BLaER1 treated with 17β-estradiol and CSF1 and Interleukin-3, amounts not matched to agents 10 nM and 100 nM (cell line): ENCODE data around the gene FEN1.
A peak's percentile ranks its signal among the peaks of the same experiment; 100 is the strongest.

Experiments
- H3K27ac ChIP-seq, 11 experiments: shearing (Covaris generic); formaldehyde crosslinking; 2 replicates each; pipeline ENCODE4 v1.8.1; 2022
- H3K27me3 ChIP-seq, 11 experiments: shearing (Covaris generic); formaldehyde crosslinking; 2 replicates each; pipeline ENCODE4 v1.8.1; 2022
- H3K36me3 ChIP-seq, 11 experiments: shearing (Covaris generic); formaldehyde crosslinking; 2 replicates each; pipeline ENCODE4 v1.8.1; 2022
- H3K4me1 ChIP-seq, 10 experiments: shearing (Covaris generic); formaldehyde crosslinking; 2 replicates each; pipeline ENCODE4 v1.8.1; 2022
- H3K4me2 ChIP-seq, 11 experiments: shearing (Covaris generic); formaldehyde crosslinking; 2 replicates each; pipeline ENCODE4 v1.8.1; 2022
- H3K4me3 ChIP-seq, 10 experiments: shearing (Covaris generic); formaldehyde crosslinking; 2 replicates each; pipeline ENCODE4 v1.8.1; 2022
- H3K9ac ChIP-seq, 11 experiments: shearing (Covaris generic); formaldehyde crosslinking; 2 replicates each; pipeline ENCODE4 v1.8.1; 2022
- H3K9me3 ChIP-seq, 11 experiments: shearing (Covaris generic); formaldehyde crosslinking; replicated peaks in 1 of 11; 2 replicates each; pipeline ENCODE4 v1.8.1; 2022
- H4K20me1 ChIP-seq, 11 experiments: shearing (Covaris generic); formaldehyde crosslinking; 2 replicates each; pipeline ENCODE4 v1.8.1; 2022
- Cebpa-rat ChIP-seq, 11 experiments: shearing (Covaris generic); IDR thresholded peaks; 2 replicates each; pipeline ENCODE4 v1.8.1; 2022

The FEN1 gene

DNA sequence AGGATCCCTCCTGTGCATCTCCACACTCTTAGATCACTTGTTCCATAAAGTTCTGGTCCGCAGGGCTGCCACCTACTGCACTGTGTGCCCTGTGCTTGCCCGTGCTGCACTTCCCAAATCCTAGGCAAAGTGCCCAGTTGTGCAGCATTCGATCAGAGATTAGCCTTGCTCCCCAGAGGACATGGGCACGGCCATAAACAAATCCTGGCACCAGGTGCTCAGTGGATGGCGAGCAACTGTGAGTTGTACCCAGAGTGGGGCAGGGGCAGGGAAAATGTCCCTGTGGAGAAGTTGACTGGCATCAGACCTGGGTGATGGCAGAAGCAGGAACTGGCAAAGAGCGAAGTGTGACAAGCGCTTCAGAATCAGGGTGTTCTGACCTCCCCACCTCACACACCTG lies 40.0 kb downstream of the FEN1 start:
- TF ChIP-seq Cebpa-rat (IDR thresholded peaks at IDR 0.05) = no peak
- Histone ChIP-seq H3K27ac (peak overlapping the region in 10 of 11 experiments; percentile 75 to 99 (median 94); a peak in 18 of 22 replicates), H4K20me1 (peaks cover 0 to 47% (median 39%) of the 10 kb centered on the region in 11 experiments; a peak in 17 of 22 replicates), H3K36me3 (peaks cover 3 to 48% (median 18%) of the 10 kb centered on the region in 11 experiments; a peak in 21 of 22 replicates), H3K4me2 (peak overlapping the region; percentile 91 to 100 (median 98)), H3K4me3 (peak overlapping the region in 5 of 10 experiments; percentile 11 to 97 (median 80); a peak in 6 of 20 replicates), H3K4me1 (peaks cover 72 to 82% (median 77%) of the 10 kb centered on the region in 10 experiments), H3K9me3 (no peaks in the 10 kb centered on the region), H3K9ac (peak overlapping the region in 10 of 11 experiments; percentile 74 to 97 (median 94); a peak in 15 of 22 replicates), H3K27me3 (no peaks in the 10 kb centered on the region)

DNA sequence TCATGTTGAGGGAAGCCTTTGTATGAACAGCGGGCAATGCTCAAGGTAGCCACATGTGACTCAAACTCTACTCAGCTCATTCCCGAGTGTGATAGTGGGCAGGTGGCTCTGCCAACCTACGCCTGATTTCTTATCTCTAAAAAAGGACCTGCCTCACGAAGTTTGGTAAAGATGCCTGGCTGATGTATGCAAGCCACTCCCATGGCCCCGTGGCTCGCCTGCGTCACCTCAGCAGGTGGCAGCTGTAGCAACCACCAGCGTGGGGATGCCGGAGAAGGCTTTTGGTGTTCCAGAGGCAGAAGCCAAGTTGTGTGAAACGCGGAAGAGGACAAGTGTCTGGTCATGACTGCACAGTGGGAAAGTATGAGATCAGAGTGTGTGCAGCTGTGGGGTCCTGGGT lies 40.8 kb downstream of the FEN1 start:
- Histone ChIP-seq H3K4me2 (peak overlapping the region; percentile 91 to 100 (median 98)), H3K4me3 (peak overlapping the region in 9 of 10 experiments; percentile 11 to 97 (median 31); a peak in 10 of 20 replicates), H3K36me3 (peaks cover 11 to 55% (median 26%) of the 10 kb centered on the region in 11 experiments; a peak in 21 of 22 replicates), H3K4me1 (peaks cover 72 to 82% (median 77%) of the 10 kb centered on the region in 10 experiments), H3K27me3 (no peaks in the 10 kb centered on the region), H3K9me3 (no peaks in the 10 kb centered on the region), H4K20me1 (peaks cover 0 to 53% (median 39%) of the 10 kb centered on the region in 11 experiments; a peak in 17 of 22 replicates), H3K9ac (peak overlapping the region; percentile 74 to 97 (median 84); a peak in 20 of 22 replicates), H3K27ac (peak overlapping the region; percentile 74 to 99 (median 92))
- no peak for TF ChIP-seq Cebpa-rat (IDR thresholded peaks at IDR 0.05)

DNA sequence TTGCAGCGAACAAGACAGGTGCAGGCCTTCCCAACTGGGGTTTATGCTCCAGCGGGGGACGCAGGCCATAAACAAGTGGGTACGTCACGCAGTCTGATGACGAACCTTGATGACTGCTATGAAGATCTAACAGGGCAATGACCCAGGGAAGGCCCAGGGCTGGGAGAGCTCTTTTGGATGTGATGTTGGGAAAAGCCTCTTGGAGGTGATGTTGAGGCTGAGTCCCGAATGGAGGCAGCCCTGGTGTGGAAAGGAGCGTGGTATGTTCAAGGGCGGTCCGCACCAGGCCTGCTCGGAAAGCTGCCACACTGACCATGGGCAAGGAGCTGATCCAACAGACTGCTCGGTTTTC lies 41.2 kb downstream of the FEN1 start:
- TF ChIP-seq Cebpa-rat (IDR thresholded peaks at IDR 0.05) = no peak
- H4K20me1 ChIP-seq = peaks cover 0 to 57% (median 39%) of the 10 kb centered on the region in 11 experiments; a peak in 17 of 22 replicates
- peak overlapping the region; percentile 91 to 100 (median 98) for H3K4me2 ChIP-seq
- H3K36me3 ChIP-seq = peaks cover 15 to 59% (median 30%) of the 10 kb centered on the region in 11 experiments; a peak in 21 of 22 replicates
- H3K4me3 ChIP-seq = peak overlapping the region in 9 of 10 experiments; percentile 11 to 97 (median 30); a peak in 12 of 20 replicates
- H3K9me3 ChIP-seq = no peaks in the 10 kb centered on the region
- peak overlapping the region; percentile 74 to 99 (median 92) for H3K27ac ChIP-seq
- no peaks in the 10 kb centered on the region for H3K27me3 ChIP-seq
- peaks cover 72 to 82% (median 77%) of the 10 kb centered on the region in 10 experiments for H3K4me1 ChIP-seq
- peak overlapping the region; percentile 74 to 97 (median 84) for H3K9ac ChIP-seq

DNA sequence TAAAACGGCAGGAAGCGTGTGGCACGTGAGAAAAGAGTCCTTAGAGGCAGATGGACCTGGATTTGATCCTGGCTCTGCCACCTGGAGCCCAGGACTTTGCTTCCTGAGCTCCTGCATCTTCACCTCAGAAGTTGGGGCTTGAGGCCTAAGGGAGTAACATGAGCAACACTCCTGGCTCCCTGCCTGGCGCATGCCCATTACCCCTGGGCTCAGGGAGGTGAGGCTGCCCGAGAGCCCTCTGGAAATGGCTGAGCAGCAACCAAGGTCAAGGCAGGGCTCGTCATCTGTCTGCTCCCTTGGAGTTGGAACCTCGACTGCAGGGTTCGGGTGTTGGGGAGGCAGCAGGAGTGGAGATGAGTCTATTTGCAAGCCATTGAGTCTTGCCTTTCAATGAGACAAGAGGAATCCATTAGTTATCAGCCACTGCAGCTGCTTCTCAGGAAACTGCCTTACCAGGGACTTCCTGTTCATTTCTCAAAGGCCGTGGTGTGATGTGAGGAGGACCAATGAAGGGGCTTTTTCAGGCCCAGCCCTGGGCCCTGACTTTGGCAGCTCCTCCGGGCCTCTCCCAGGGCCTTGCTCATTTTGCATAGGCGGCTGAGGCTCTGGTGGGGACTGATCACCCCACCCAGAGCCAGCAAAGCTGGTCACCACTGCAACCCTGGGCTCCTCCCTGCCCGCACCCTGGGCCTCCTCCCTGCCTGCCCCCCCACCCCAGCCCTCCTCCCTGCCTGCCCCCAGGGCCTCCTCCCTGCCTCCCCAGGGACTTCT lies 41.8 kb downstream of the FEN1 start:
- peak overlapping the region; percentile 74 to 99 (median 92) for H3K27ac ChIP-seq
- no peaks in the 10 kb centered on the region for H3K27me3 ChIP-seq
- peaks cover 19 to 65% (median 36%) of the 10 kb centered on the region in 11 experiments for H3K36me3 ChIP-seq
- H3K9me3 ChIP-seq = no peaks in the 10 kb centered on the region
- H3K4me3 ChIP-seq = peak overlapping the region in 9 of 10 experiments; percentile 11 to 97 (median 31); a peak in 13 of 20 replicates
- TF ChIP-seq Cebpa-rat (IDR thresholded peaks at IDR 0.05) = 0 out of 22 replicates have a peak, but pooled peaks of 1 of the 11 experiments have one; percentile 35
- peaks cover 0 to 57% (median 33%) of the 10 kb centered on the region in 11 experiments; a peak in 17 of 22 replicates for H4K20me1 ChIP-seq
- H3K4me2 ChIP-seq = peak overlapping the region; percentile 91 to 100 (median 98)
- H3K4me1 ChIP-seq = peaks cover 70 to 79% (median 75%) of the 10 kb centered on the region in 10 experiments
- peak overlapping the region; percentile 74 to 97 (median 84) for H3K9ac ChIP-seq

DNA sequence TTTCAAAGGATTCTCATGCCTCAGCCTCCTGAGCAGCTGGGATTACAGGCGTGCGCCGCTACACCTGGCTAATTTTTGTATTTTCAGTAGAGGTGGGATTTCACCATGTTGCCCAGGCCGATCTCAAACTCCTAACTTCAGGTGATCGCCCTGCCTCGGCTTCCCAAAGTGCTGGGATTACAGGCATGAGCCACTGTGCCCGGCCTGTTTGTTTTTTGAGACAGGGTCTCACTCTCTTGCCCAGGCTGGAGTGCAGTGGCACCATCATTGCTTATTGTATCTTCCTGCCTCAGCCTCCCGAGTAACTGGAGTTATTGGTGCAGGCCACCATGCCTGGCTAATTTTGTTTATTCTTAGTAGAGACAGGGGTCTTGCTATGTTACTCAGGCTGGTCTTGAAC lies 43.5 kb downstream of the FEN1 start:
- no peaks in the 10 kb centered on the region for H3K9me3 ChIP-seq
- no peak for TF ChIP-seq Cebpa-rat (IDR thresholded peaks at IDR 0.05)
- peak overlapping the region in 1 of 10 experiments; percentile 33; a peak in 2 of 20 replicates for H3K4me3 ChIP-seq
- peaks cover 36 to 81% (median 53%) of the 10 kb centered on the region in 11 experiments for H3K36me3 ChIP-seq
- no peaks in the 10 kb centered on the region for H3K27me3 ChIP-seq
- H4K20me1 ChIP-seq = peaks cover 0 to 57% (median 19%) of the 10 kb centered on the region in 11 experiments; a peak in 14 of 22 replicates
- H3K9ac ChIP-seq = peak overlapping the region in 10 of 11 experiments; percentile 78 to 97 (median 88); a peak in 17 of 22 replicates
- peaks cover 53 to 61% (median 58%) of the 10 kb centered on the region in 10 experiments for H3K4me1 ChIP-seq
- peak overlapping the region in 10 of 11 experiments; percentile 75 to 99 (median 94); a peak in 20 of 22 replicates for H3K27ac ChIP-seq
- H3K4me2 ChIP-seq = peak overlapping the region; percentile 91 to 100 (median 98); a peak in 21 of 22 replicates

DNA sequence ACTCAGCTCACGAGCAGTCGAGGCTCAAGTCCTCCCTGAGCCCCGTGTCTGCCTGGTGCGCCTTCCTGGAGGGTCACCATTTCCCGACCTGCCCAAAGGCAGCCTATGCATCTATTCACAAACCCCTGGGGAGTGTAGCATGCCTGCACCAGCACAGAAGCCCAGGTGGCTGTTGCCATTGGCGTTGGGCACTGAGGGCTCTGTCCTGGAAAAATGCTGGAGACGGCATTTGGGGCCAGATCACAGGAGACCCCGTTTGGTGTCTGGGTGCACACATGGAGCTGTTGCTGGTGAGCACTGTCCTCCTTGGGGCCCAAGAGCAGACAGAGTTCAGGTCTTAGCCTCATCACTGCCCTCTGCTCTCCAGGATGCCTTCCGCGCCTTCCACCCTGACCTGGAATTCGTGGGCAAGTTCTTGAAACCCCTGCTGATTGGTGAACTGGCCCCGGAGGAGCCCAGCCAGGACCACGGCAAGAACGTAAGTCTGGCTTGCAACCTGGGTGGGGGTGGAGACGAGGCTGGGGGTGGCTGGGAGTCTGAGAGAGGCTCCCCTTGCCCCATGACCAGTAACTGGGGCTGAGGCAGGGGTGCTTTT lies 44.8 kb downstream of the FEN1 start:
- peaks cover 0 to 54% (median 8%) of the 10 kb centered on the region in 11 experiments; a peak in 11 of 22 replicates for H4K20me1 ChIP-seq

DNA sequence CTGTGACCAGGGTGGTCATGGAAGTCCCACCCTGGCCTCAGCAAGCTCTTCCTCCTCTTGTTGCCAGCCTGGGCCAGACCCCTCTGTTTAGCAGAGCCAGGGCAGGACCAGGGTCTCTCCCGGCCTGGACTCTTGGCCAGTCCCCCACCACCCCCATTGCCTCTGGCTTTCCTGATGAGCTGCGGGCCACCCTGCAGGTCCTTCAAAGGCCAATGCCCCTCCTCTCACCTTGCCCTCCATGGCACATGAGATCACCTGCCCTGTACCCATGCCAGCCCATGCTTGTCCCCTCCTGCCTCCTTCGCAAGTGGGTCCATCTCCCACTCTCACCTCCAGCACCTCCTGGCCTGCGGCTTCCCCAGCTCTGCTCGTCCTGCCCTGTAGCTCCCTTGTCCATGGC lies 45.8 kb downstream of the FEN1 start:
- Histone ChIP-seq H3K27me3 (no peaks in the 10 kb centered on the region), H3K36me3 (peaks cover 60 to 81% (median 68%) of the 10 kb centered on the region in 11 experiments)

More for the DNA sequence above, 44.8 kb downstream of the FEN1 start:
- Histone ChIP-seq H3K4me2 (peak overlapping the region in 1 of 11 experiments; percentile 5; a peak in 3 of 22 replicates), H3K9ac (peak overlapping the region in 1 of 11 experiments; percentile 6; a peak in 2 of 22 replicates), H3K27me3 (no peaks in the 10 kb centered on the region), H3K4me1 (peaks cover 40 to 48% (median 45%) of the 10 kb centered on the region in 10 experiments), H3K4me3 (no peak overlapping the region), H3K27ac (peak overlapping the region in 7 of 11 experiments; percentile 14 to 99 (median 43); a peak in 10 of 22 replicates), H3K9me3 (no peaks in the 10 kb centered on the region), H3K36me3 (peaks cover 50 to 81% (median 62%) of the 10 kb centered on the region in 11 experiments)
- no peak for TF ChIP-seq Cebpa-rat (IDR thresholded peaks at IDR 0.05)

DNA sequence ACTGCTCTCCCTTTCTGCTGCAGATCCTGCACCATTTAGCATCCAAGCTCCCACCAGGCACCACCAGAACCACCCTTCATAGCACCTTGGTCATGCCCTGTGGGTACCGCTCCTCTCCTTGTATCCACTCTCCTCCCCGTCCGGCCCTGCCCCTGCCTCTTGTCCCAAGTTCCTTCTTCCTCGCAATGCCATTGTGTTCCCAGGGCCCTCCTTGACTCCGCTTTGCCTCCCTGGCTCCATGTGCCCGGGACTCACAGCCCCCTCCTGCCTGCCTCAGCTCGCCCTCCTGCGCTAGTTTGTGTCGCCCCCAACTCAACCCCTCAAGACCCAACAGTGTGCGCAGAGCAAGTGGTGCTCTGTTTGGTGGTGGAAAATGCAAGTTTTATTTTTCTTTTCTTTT lies 46.2 kb downstream of the FEN1 start:
- H3K4me1 ChIP-seq = peaks cover 26 to 34% (median 31%) of the 10 kb centered on the region in 10 experiments
- H3K9ac ChIP-seq = no peak overlapping the region
- peaks cover 64 to 81% (median 72%) of the 10 kb centered on the region in 11 experiments for H3K36me3 ChIP-seq
- H3K4me2 ChIP-seq = no peak overlapping the region
- peak overlapping the region in 2 of 11 experiments; percentile 19 to 59; a peak in 2 of 22 replicates for H3K27ac ChIP-seq
- no peak overlapping the region for H3K4me3 ChIP-seq
- H4K20me1 ChIP-seq = peaks cover 0 to 58% (median 0%) of the 10 kb centered on the region in 11 experiments; a peak in 9 of 22 replicates
- H3K27me3 ChIP-seq = no peaks in the 10 kb centered on the region
- no peaks in the 10 kb centered on the region for H3K9me3 ChIP-seq
- TF ChIP-seq Cebpa-rat (IDR thresholded peaks at IDR 0.05) = no peak

More for the DNA sequence above, 45.8 kb downstream of the FEN1 start:
- TF ChIP-seq Cebpa-rat (IDR thresholded peaks at IDR 0.05) = no peak
- H3K9me3 ChIP-seq = no peaks in the 10 kb centered on the region
- H3K9ac ChIP-seq = no peak overlapping the region
- no peak overlapping the region for H3K4me2 ChIP-seq
- H3K4me3 ChIP-seq = no peak overlapping the region
- H4K20me1 ChIP-seq = peaks cover 0 to 58% (median 0%) of the 10 kb centered on the region in 11 experiments; a peak in 9 of 22 replicates
- peak overlapping the region in 3 of 11 experiments; percentile 19 to 59 (median 53); a peak in 5 of 22 replicates for H3K27ac ChIP-seq
- peaks cover 30 to 38% (median 35%) of the 10 kb centered on the region in 10 experiments for H3K4me1 ChIP-seq
